Vagina (tissue), 2 donors: Measurements from ENCODE around the gene NKD2. TPM values are rescaled to one million over a fixed set of nuclear protein-coding genes. Genes with fewer than 3 reads are reported as not detected.

Source experiments
- DNase-seq, 2 donors: peaks; one replicate each; pipeline ENCODE4 v3.0.0-alpha.2; 2017; ENCODE audit errors: extremely low spot score in 2 of 2
- H3K27ac ChIP-seq: fragments of 200-600 bp; sonication (generic); one replicate; pipeline ENCODE4 v1.5.1; 2019
- H3K27me3 ChIP-seq: fragments of 200-600 bp; sonication (generic); one replicate; pipeline ENCODE4 v1.5.1; 2019
- H3K36me3 ChIP-seq, 2 donors: fragments of 200-600 bp; sonication (generic); one replicate each; pipeline ENCODE4 v1.5.1; 2017 to 2019
- H3K4me1 ChIP-seq: fragments of 200-600 bp; sonication (generic); one replicate; pipeline ENCODE4 v1.5.1; 2019
- H3K4me3 ChIP-seq, 2 donors: fragments of 200-600 bp; sonication (generic); 1 replicate in 1 of 2; 2 replicates in 1 of 2; pipeline ENCODE4 v1.5.1; 2016 to 2019
- H3K9me3 ChIP-seq: fragments of 200-600 bp; sonication (generic); one replicate; pipeline ENCODE4 v1.5.1; 2019
- CTCF ChIP-seq, 3 experiments: fragments of 450-650 bp in 2 of 3; fragments of 200-600 bp in 1 of 3; sonication (generic) in 1 of 3; IDR thresholded peaks; one replicate each; pipeline ENCODE4 v1.5.1; 2017 to 2019; ENCODE audit warnings: antibody characterized with exemption in 3 of 3, mild to moderate bottlenecking in 2 of 3, moderate library complexity in 2 of 3
- POLR2A ChIP-seq, 2 donors: fragments of 450-650 bp; IDR thresholded peaks; one replicate each; pipeline ENCODE4 v1.6.1; 2017; ENCODE audit warnings: antibody characterized with exemption in 2 of 2, mild to moderate bottlenecking in 2 of 2, moderate library complexity in 2 of 2
- POLR2AphosphoS5 ChIP-seq, 2 donors: sonication (generic); formaldehyde crosslinking; IDR thresholded peaks; one replicate each; pipeline ENCODE4 v1.9.0; 2017; ENCODE audit warnings: antibody characterized with exemption in 2 of 2, mild to moderate bottlenecking in 2 of 2, low read depth in 1 of 2; ENCODE audit not compliant: insufficient read depth in 1 of 2
- intact Hi-C: fragments of 100-400 bp; cut with DNase I; formaldehyde crosslinking; loops from one replicate; pipeline ENCODE4 v1.15.1; 2023
- total RNA-seq: library from RNA; depleted of rRNA; stranded (reverse); fragments of >200 nt; gene quantifications from one replicate; pipeline ENCODE4 v1.2.3, GENCODE V29; 2016

The NKD2 gene
- total RNA-seq, 1 donor from 2014 or later = 2.0 TPM

GRCh38 chr5:1007221-1007680, 1.4 kb upstream of the NKD2 start:
- Histone ChIP-seq H3K4me1 (peaks cover 37% of the 10 kb centered on the region), H3K27me3 (peaks cover 7% of the 10 kb centered on the region), H3K9me3 (no peaks in the 10 kb centered on the region), H3K36me3 (no peaks in the 10 kb centered on the region), H3K27ac (no peak overlapping the region), H3K4me3 (no peak overlapping the region)
- no peak for TF ChIP-seq POLR2AphosphoS5 (IDR thresholded peaks at IDR 0.05; ENCODE audit: insufficient read depth in 1 of 2, low read depth in 1 of 2)
- no peak for TF ChIP-seq POLR2A (IDR thresholded peaks at IDR 0.05)
- TF ChIP-seq CTCF (IDR thresholded peaks at IDR 0.05) = no peak
- intact Hi-C loops = no loop called here
- DNase-seq = no peak

GRCh38 chr5:1007681-1008450, 736 bp upstream of the NKD2 start:
- H3K27me3 ChIP-seq = peaks cover 7% of the 10 kb centered on the region
- DNase-seq = no peak
- H3K4me3 ChIP-seq = no peak overlapping the region
- H3K4me1 ChIP-seq = peaks cover 37% of the 10 kb centered on the region
- H3K9me3 ChIP-seq = no peaks in the 10 kb centered on the region
- H3K36me3 ChIP-seq = no peaks in the 10 kb centered on the region
- no peak for TF ChIP-seq CTCF (IDR thresholded peaks at IDR 0.05)
- no peak overlapping the region for H3K27ac ChIP-seq
- intact Hi-C loops = no loop called here

GRCh38 chr5:1009359-1010180, 968 bp downstream of the NKD2 start:
- TF ChIP-seq CTCF (IDR thresholded peaks at IDR 0.05) (no peak), POLR2A (IDR thresholded peaks at IDR 0.05) (no peak), POLR2AphosphoS5 (IDR thresholded peaks at IDR 0.05; ENCODE audit: insufficient read depth in 1 of 2, low read depth in 1 of 2) (no peak)
- H3K9me3 ChIP-seq = no peaks in the 10 kb centered on the region
- H3K36me3 ChIP-seq = no peaks in the 10 kb centered on the region
- DNase-seq = no peak
- peaks cover 26% of the 10 kb centered on the region for H3K4me1 ChIP-seq
- peak overlapping the region; percentile 37 to 63 for H3K4me3 ChIP-seq
- H3K27me3 ChIP-seq = peaks cover 7% of the 10 kb centered on the region
- intact Hi-C loops = no loop called here
- no peak overlapping the region for H3K27ac ChIP-seq

GRCh38 chr5:1010181-1010510, 1.5 kb downstream of the NKD2 start:
- TF ChIP-seq POLR2A (IDR thresholded peaks at IDR 0.05) (no peak), CTCF (IDR thresholded peaks at IDR 0.05) (no peak), POLR2AphosphoS5 (IDR thresholded peaks at IDR 0.05; ENCODE audit: insufficient read depth in 1 of 2, low read depth in 1 of 2) (no peak)
- no peaks in the 10 kb centered on the region for H3K9me3 ChIP-seq
- no peaks in the 10 kb centered on the region for H3K36me3 ChIP-seq
- no peak for DNase-seq
- intact Hi-C loops = no loop called here
- peaks cover 22% of the 10 kb centered on the region for H3K4me1 ChIP-seq
- H3K27ac ChIP-seq = no peak overlapping the region
- H3K27me3 ChIP-seq = peaks cover 7% of the 10 kb centered on the region
- peak overlapping the region in 1 of 2 donors; percentile 63 for H3K4me3 ChIP-seq

- Histone ChIP-seq H3K27me3 (peaks cover 7% of the 10 kb centered on the region), H3K27ac (no peak overlapping the region), H3K9me3 (no peaks in the 10 kb centered on the region), H3K4me1 (peaks cover 20% of the 10 kb centered on the region), H3K36me3 (no peaks in the 10 kb centered on the region), H3K4me3 (no peak overlapping the region)
- no peak for TF ChIP-seq POLR2A (IDR thresholded peaks at IDR 0.05)
- no peak for TF ChIP-seq POLR2AphosphoS5 (IDR thresholded peaks at IDR 0.05; ENCODE audit: insufficient read depth in 1 of 2, low read depth in 1 of 2)
- intact Hi-C loops = no loop called here
- no peak for DNase-seq
Observed at GRCh38 chr5:1010641-1011046, 2.0 kb downstream of the NKD2 start.
